WTC11 (cell line): ENCODE data around the gene JAZF1.

Experiments used
- ATF3 ChIP-seq: sonication (generic); formaldehyde crosslinking; conservative IDR thresholded peaks from 2 replicates; pipeline ENCODE4 v1.8.1; 2022; ENCODE audit warnings: mild to moderate bottlenecking, missing genetic modification reagents
- CTCF ChIP-seq: fragments of 200-600 bp; IDR thresholded peaks from 2 replicates; pipeline ENCODE4 v1.8.0; 2022; ENCODE audit warnings: antibody characterized with exemption
- ESRRA ChIP-seq: sonication (generic); formaldehyde crosslinking; IDR thresholded peaks from 2 replicates; pipeline ENCODE4 v1.8.1; 2022; ENCODE audit warnings: mild to moderate bottlenecking, missing genetic modification reagents, borderline replicate concordance
- HMGA2 ChIP-seq: fragments of 250-450 bp; sonication (Bioruptor Pico); IDR thresholded peaks from 2 replicates; pipeline ENCODE4 v1.4.0; 2021; ENCODE audit warnings: mild to moderate bottlenecking, moderate library complexity
- NFYB ChIP-seq: sonication (generic); formaldehyde crosslinking; conservative IDR thresholded peaks from 2 replicates; pipeline ENCODE4 v1.8.0; 2022; ENCODE audit warnings: low read depth, missing genetic modification reagents
- SMAD3 ChIP-seq: sonication (generic); formaldehyde crosslinking; IDR thresholded peaks from 2 replicates; pipeline ENCODE4 v1.8.0; 2022; ENCODE audit warnings: missing genetic modification reagents, mild to moderate bottlenecking, borderline replicate concordance
- SP1 ChIP-seq: sonication (generic); formaldehyde crosslinking; conservative IDR thresholded peaks from 2 replicates; pipeline ENCODE4 v1.8.1; 2022; ENCODE audit warnings: missing genetic modification reagents
- TCF7 ChIP-seq: sonication (generic); formaldehyde crosslinking; IDR thresholded peaks from 2 replicates; pipeline ENCODE4 v1.8.0; 2022; ENCODE audit warnings: mild to moderate bottlenecking, low read depth, missing genetic modification reagents, moderate library complexity
- TEAD1 ChIP-seq: sonication (generic); formaldehyde crosslinking; IDR thresholded peaks from 2 replicates; pipeline ENCODE4 v1.8.0; 2022; ENCODE audit warnings: mild to moderate bottlenecking, missing genetic modification reagents
- TEAD4 ChIP-seq: sonication (generic); formaldehyde crosslinking; IDR thresholded peaks from 2 replicates; pipeline ENCODE4 v1.8.0; 2022; ENCODE audit warnings: mild to moderate bottlenecking, missing genetic modification reagents
- USF1 ChIP-seq: sonication (generic); formaldehyde crosslinking; IDR thresholded peaks from 2 replicates; pipeline ENCODE4 v1.8.0; 2022; ENCODE audit warnings: mild to moderate bottlenecking, missing genetic modification reagents
- ZNF121 ChIP-seq: sonication (generic); formaldehyde crosslinking; IDR thresholded peaks from 2 replicates; pipeline ENCODE4 v1.8.0; 2023; ENCODE audit warnings: missing genetic modification reagents
- ZNF416 ChIP-seq: fragments of 250-450 bp; sonication (Bioruptor Pico); IDR thresholded peaks from 2 replicates; pipeline ENCODE4 v1.9.0; 2021; ENCODE audit warnings: mild to moderate bottlenecking, inconsistent platforms

- TF ChIP-seq ESRRA (CRISPR knock-in tag) (no peak), CTCF (no peak), ZNF121 (no peak), TCF7 (CRISPR knock-in tag) (no peak), ATF3 (no peak), SMAD3 (no peak), NFYB (CRISPR knock-in tag) (no peak), TEAD4 (no peak), SP1 (CRISPR knock-in tag) (no peak), USF1 (CRISPR knock-in tag) (no peak), TEAD1 (CRISPR knock-in tag) (no peak), ZNF416 (CRISPR knock-in tag) (no peak), HMGA2 (no peak)
Measured at GRCh38 chr7:28180031-28180363, 598 bp downstream of the JAZF1 start.
